GM13977 (cell line): ENCODE data around the gene ZNF77.
"Not testable (repeated sequence)": the region's sequence is repeated elsewhere in the genome, so short reads cannot be mapped to it uniquely, and the experiment has no call there.

Experiments used
- DNase-seq: peaks from one replicate; pipeline ENCODE4 v3.0.0; 2012; ENCODE audit warnings: low spot score
- CTCF ChIP-seq: IDR thresholded peaks from 2 replicates; pipeline ENCODE4 v1.5.1; 2012; ENCODE audit warnings: mild to moderate bottlenecking, control low read depth; ENCODE audit not compliant: insufficient read depth; ENCODE audit errors: extremely low read depth, missing control alignments
- in situ Hi-C: fragments of 300-500 bp; cut with MboI; formaldehyde crosslinking; loops from one replicate; pipeline ENCODE4 v1.12.0; 2022; ENCODE audit warnings: low sequenced_read_pairs, low pct_unique_long_range_greater_than_20kb, mixed read lengths, inconsistent platforms; ENCODE audit not compliant: unreplicated experiment

The ZNF77 gene

GRCh38 chr19:2973229-2973628 lies 28.5 kb upstream of the ZNF77 start:
- no peak for DNase-seq
- no peak for TF ChIP-seq CTCF
- in situ Hi-C loops = loop anchor here (25.0 kb wide), 1 partner anchor 514 kb away; the partner anchor contains the start of genes SMIM24 and SMIM44

GRCh38 chr19:2970201-2970835 lies 25.5 kb upstream of the ZNF77 start:
- DNase-seq = no peak
- no peak for TF ChIP-seq CTCF
- in situ Hi-C loops = loop anchor here (25.0 kb wide), 1 partner anchor 517 kb away; the partner anchor contains the start of genes SMIM24 and SMIM44

GRCh38 chr19:2969104-2969504 lies 24.3 kb upstream of the ZNF77 start:
- TF ChIP-seq CTCF = no peak
- no peak for DNase-seq
- in situ Hi-C loops = loop anchor here (10.0 to 25.0 kb wide), 2 partner anchors 136 to 518 kb away; partner anchors contain the start of genes SMIM24 and SMIM44

- TF ChIP-seq CTCF = no peak
- DNase-seq = no peak
- in situ Hi-C loops = loop anchor here (10.0 to 25.0 kb wide), 2 partner anchors 137 to 519 kb away; partner anchors contain the start of genes SMIM24 and SMIM44
These were observed 23.2 kb upstream of the ZNF77 start for GRCh38 chr19:2967972-2968371.

- in situ Hi-C loops = loop anchor here (10.0 to 25.0 kb wide), 2 partner anchors 140 to 522 kb away; partner anchors contain the start of genes SMIM24 and SMIM44
- no peak for DNase-seq
- TF ChIP-seq CTCF = no peak
These were observed 20.1 kb upstream of the ZNF77 start for GRCh38 chr19:2964874-2965273.

GRCh38 chr19:2963631-2964030 lies 18.9 kb upstream of the ZNF77 start:
- in situ Hi-C loops = loop anchor here (10.0 to 25.0 kb wide), 2 partner anchors 141 to 524 kb away; partner anchors contain the start of genes SMIM24 and SMIM44

GRCh38 chr19:2963122-2963521 lies 18.4 kb upstream of the ZNF77 start:
- in situ Hi-C loops = loop anchor here (10.0 to 25.0 kb wide), 2 partner anchors 142 to 524 kb away; partner anchors contain the start of genes SMIM24 and SMIM44
- no peak for DNase-seq
- TF ChIP-seq CTCF = no peak

More at GRCh38 chr19:2963631-2964030, 18.9 kb upstream of the ZNF77 start:
- DNase-seq = not testable (repeated sequence)
